GM12891 (cell line): ENCODE measurements around the gene WDR43.

Source experiments
- PAX5 ChIP-seq: IDR thresholded peaks from 2 replicates; pipeline ENCODE4 v1.6.1; 2011; ENCODE audit warnings: low read length, moderate library complexity, mild to moderate bottlenecking; ENCODE audit not compliant: insufficient read depth, severe bottlenecking
- POLR2A ChIP-seq: IDR thresholded peaks from 2 replicates; pipeline ENCODE4 v1.6.1; 2011; ENCODE audit warnings: low read depth, low read length, control low read depth
- POLR2AphosphoS5 ChIP-seq: IDR thresholded peaks from 2 replicates; pipeline ENCODE4 v1.6.1; 2011; ENCODE audit warnings: low read depth, low read length, control low read depth
- POU2F2 ChIP-seq: IDR thresholded peaks from 2 replicates; pipeline ENCODE4 v1.6.1; 2011; ENCODE audit warnings: low read depth, mild to moderate bottlenecking, control low read depth, low read length, moderate library complexity
- SPI1 ChIP-seq: IDR thresholded peaks from 2 replicates; pipeline ENCODE4 v1.6.1; 2011; ENCODE audit warnings: low read depth, low read length, control low read depth
- TAF1 ChIP-seq: IDR thresholded peaks from 2 replicates; pipeline ENCODE4 v1.6.1; 2011; ENCODE audit warnings: low read depth, low read length, control low read depth

DNA sequence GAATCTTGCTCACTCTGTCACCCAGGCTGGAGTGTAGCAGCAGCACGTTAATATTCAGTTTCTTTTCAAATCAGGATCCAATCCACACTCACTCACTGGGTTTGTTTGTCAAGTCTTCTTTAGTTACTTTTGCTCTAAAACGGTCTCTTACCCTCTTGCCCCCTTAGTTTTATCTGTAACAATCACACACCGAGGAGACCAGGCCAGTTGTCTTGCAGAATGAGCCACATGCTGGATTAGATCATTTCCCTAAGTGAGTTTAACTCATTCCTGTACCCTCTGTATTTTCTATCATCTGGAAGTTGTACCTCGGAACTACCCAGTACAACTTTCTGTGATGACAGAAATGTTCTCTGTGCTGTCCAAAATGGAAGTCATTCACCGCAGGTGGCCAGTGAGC, 65.9 kb downstream of the WDR43 start:
- no peak for TF ChIP-seq POLR2AphosphoS5
- TF ChIP-seq POLR2A, result no peak
- no peak for TF ChIP-seq SPI1
- no peak for TF ChIP-seq TAF1
- no peak for TF ChIP-seq POU2F2
- TF ChIP-seq PAX5, result no peak
